ENCODE measurements around the gene MARCHF3. TPM values are rescaled to one million over a fixed set of nuclear protein-coding genes. Genes with fewer than 3 reads are reported as not detected.
"Not testable (repeated sequence)": the region's sequence is repeated elsewhere in the genome, so short reads cannot be mapped to it uniquely, and the experiment has no call there.

MARCHF3 gene
- total and polyA plus RNA-seq, 10 donors = 2.3 to 14.8 (median 10.9) TPM

GRCh38 chr5:127024821-127025220 is 5.5 kb downstream of the MARCHF3 start:
- H3K36me3 ChIP-seq = no peaks in the 10 kb centered on the region
- no peaks in the 10 kb centered on the region for H3K27me3 ChIP-seq (replicated peaks in 1 of 7)
- peaks cover 0 to 50% (median 20%) of the 10 kb centered on the region in 6 donors for H3K4me1 ChIP-seq
- no peak for DNase-seq
- no peak overlapping the region for H3K4me3 ChIP-seq
- TF ChIP-seq CTCF (IDR thresholded peaks at IDR 0.05 in 8 of 11, conservative IDR thresholded peaks at IDR 0.05 in 3 of 11) (no peak), POLR2AphosphoS5 (IDR thresholded peaks at IDR 0.05) (no peak), POLR2A (IDR thresholded peaks at IDR 0.05) (no peak)
- no peaks in the 10 kb centered on the region for H3K9me3 ChIP-seq
- 69 to 98% (median 85%) methylated on average over 4 of the region's 4 CpGs for WGBS, 5 donors
- intact Hi-C loops (cut with DNase I; ENCODE audit: low total_unique reads) = no loop called here
- no peak overlapping the region for H3K27ac ChIP-seq

- DNase-seq; H3K27ac ChIP-seq; H3K36me3 ChIP-seq; H3K4me3 ChIP-seq; H3K9me3 ChIP-seq; intact Hi-C loops (cut with DNase I; ENCODE audit: low total_unique reads); H3K27me3 ChIP-seq (replicated peaks in 1 of 7): not testable (repeated sequence)
- H3K4me1 ChIP-seq = peaks cover 0 to 44% (median 11%) of the 10 kb centered on the region in 6 donors
- WGBS, 5 donors = 91 to 98% (median 94%) methylated on average over 7 of the region's 7 CpGs
Observed at GRCh38 chr5:127023552-127024191, 6.7 kb downstream of the MARCHF3 start.

DNA sequence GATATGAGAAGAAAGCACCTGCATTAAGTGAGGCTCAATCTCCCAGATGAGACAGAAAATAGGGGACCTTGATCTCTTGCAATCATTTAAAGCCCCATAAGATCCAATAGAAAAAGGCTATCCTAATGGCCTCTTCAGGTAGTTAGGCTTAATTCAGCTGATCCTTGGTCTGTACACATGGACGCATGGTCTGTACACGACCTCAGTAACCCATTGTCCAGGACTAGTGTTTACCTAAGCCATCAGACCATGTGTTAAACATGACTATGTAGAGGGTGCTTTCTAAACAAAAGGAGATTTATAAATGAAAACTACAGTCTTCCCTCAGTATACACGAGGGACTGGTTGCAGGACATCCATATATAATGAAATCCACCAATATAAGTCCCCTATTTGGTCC is 7.5 kb downstream of the MARCHF3 start:
- H3K27me3 ChIP-seq (replicated peaks in 1 of 7) = no peaks in the 10 kb centered on the region
- DNase-seq = no peak
- intact Hi-C loops (cut with DNase I; ENCODE audit: low total_unique reads) = no loop called here
- H3K27ac ChIP-seq = no peak overlapping the region
- no peak overlapping the region for H3K4me3 ChIP-seq
- no peaks in the 10 kb centered on the region for H3K9me3 ChIP-seq
- 92 to 97% (median 96%) methylated on average over 3 of the region's 3 CpGs for WGBS, 5 donors
- no peak for TF ChIP-seq POLR2A (IDR thresholded peaks at IDR 0.05)
- no peak for TF ChIP-seq CTCF (IDR thresholded peaks at IDR 0.05 in 8 of 11, conservative IDR thresholded peaks at IDR 0.05 in 3 of 11)
- no peak for TF ChIP-seq POLR2AphosphoS5 (IDR thresholded peaks at IDR 0.05)
- no peaks in the 10 kb centered on the region for H3K36me3 ChIP-seq
- peaks cover 0 to 36% (median 3%) of the 10 kb centered on the region in 6 donors for H3K4me1 ChIP-seq

DNA sequence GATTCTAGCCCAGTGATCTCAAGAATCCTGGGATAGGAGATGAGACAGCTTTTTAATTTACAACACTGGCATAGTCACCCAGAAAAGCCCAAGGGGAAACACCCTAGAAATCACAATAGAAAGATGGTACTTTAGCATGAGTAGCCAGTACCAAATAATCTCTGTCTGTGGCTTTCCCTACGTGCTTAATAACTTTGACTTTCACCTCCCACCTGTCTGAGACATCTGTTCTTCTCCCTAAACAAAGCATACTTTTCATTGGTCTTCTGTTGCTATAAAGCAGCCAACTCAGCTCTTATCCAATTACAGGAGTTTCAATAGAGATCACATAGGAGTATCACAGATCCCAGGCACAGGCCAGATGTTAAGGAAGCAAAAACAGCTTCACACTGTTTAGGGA is 10.4 kb downstream of the MARCHF3 start:
- TF ChIP-seq CTCF (IDR thresholded peaks at IDR 0.05 in 8 of 11, conservative IDR thresholded peaks at IDR 0.05 in 3 of 11) (no peak), POLR2AphosphoS5 (IDR thresholded peaks at IDR 0.05) (no peak), POLR2A (IDR thresholded peaks at IDR 0.05) (no peak)
- no peaks in the 10 kb centered on the region for H3K27me3 ChIP-seq (replicated peaks in 1 of 7)
- H3K9me3 ChIP-seq = peaks cover 0 to 5% (median 0%) of the 10 kb centered on the region in 8 donors
- H3K36me3 ChIP-seq = no peaks in the 10 kb centered on the region
- DNase-seq = no peak
- intact Hi-C loops (cut with DNase I; ENCODE audit: low total_unique reads) = no loop called here
- H3K4me3 ChIP-seq = no peak overlapping the region
- H3K4me1 ChIP-seq = peaks cover 0 to 18% (median 0%) of the 10 kb centered on the region in 6 donors
- no peak overlapping the region for H3K27ac ChIP-seq
- WGBS, 5 donors = 58 to 84% (median 63%) methylated on average over 1 of the region's 1 CpG

DNA sequence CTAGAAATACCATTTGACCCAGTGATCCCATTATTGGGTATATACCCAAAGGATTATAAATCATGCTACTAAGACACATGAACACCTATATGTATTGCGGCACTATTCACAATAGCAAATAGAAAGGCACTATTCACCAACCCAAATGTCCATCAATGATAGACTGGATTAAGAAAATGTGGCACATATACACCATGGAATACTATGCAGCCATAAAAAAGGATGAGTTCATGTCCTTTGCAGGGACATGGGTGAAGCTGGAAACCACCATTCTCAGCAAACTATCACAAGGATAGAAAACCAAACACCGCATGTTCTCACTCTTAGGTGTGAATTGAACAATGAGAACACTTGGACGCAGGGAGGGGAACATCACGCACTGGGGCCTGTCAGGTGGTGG is 13.6 kb downstream of the MARCHF3 start:
- WGBS, 5 donors = 94 to 100% (median 99%) methylated on average over 4 of the region's 4 CpGs
- H3K9me3 ChIP-seq; H3K27me3 ChIP-seq (replicated peaks in 1 of 7); H3K4me3 ChIP-seq; DNase-seq; H3K36me3 ChIP-seq; intact Hi-C loops (cut with DNase I; ENCODE audit: low total_unique reads); H3K27ac ChIP-seq: not testable (repeated sequence)
- H3K4me1 ChIP-seq = peaks cover 5 to 50% (median 16%) of the 10 kb centered on the region in 6 donors

Measured in spleen (tissue), 11 donors.